ENCODE measurements around the gene EHMT1. TPM values are rescaled to one million over a fixed set of nuclear protein-coding genes. Genes with fewer than 3 reads are reported as not detected.

EHMT1 gene
- total RNA-seq, 1 donor from 2014 or later, result 71.7 TPM

- DNase-seq (ENCODE audit: low spot score in 2 of 2) (peak in 1 of 2 donors; percentile 17), FAIRE-seq (no peak)
These were observed 214.2 kb downstream of the EHMT1 start for GRCh38 chr9:137832830-137833590.

DNA sequence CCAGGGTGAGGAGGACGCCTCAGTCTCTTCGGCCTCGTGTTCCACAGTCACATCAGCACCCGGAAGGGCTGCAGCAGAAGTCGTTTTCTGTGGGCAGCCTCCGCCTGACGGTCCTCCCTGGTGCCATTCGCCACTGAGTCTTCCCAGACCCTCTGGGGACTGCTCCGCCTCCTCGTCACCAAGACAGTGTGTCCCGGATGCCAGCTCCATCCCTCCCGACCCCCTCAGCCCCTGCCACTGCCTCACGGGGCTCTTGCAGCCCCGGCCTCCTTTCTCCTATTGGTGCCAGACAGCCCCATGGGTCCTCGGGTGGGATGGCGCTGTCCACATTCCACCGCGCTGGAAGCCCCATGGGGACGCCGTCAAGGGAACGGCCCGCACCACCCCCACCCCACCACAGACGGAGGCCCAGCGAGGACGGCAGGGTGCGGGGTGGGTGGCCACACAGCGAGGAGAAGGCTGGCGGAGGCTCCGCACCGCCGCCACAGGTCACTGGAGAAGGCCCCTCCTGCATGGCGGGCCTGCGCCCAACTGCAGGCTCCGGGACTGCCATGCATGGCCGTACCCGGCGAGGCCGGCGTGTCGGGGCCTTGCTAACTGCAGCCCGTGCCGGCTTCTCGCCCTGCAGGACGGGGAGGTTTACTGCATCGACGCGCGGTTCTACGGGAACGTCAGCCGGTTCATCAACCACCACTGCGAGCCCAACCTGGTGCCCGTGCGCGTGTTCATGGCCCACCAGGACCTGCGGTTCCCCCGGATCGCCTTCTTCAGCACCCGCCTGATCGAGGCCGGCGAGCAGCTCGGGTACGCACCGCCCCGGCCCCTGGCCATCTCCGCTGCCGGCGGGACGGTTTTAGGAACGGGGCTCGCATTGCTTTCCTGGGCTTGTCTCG is 215.2 kb downstream of the EHMT1 start:
- peak in 1 of 2 donors; percentile 14 for DNase-seq (ENCODE audit: low spot score in 2 of 2)
- no peak for FAIRE-seq

- DNase-seq (ENCODE audit: low spot score in 2 of 2) (peak in 1 of 2 donors; percentile 7), FAIRE-seq (no peak)
These were observed 216.2 kb downstream of the EHMT1 start for GRCh38 chr9:137834846-137835546.

GRCh38 chr9:137836151-137836830 is 217.5 kb downstream of the EHMT1 start:
- FAIRE-seq (no peak), DNase-seq (ENCODE audit: low spot score in 2 of 2) (peak in 1 of 2 donors; percentile 4)

- DNase-seq (ENCODE audit: low spot score in 2 of 2), result no peak
- FAIRE-seq, result no peak
These were observed 218.0 kb downstream of the EHMT1 start for GRCh38 chr9:137836831-137837241.

GRCh38 chr9:137837345-137838278 is 218.8 kb downstream of the EHMT1 start:
- FAIRE-seq (no peak), DNase-seq (ENCODE audit: low spot score in 2 of 2) (no peak)

GRCh38 chr9:137838576-137838975 is 219.8 kb downstream of the EHMT1 start:
- DNase-seq (ENCODE audit: low spot score in 2 of 2), result no peak
- FAIRE-seq, result no peak

DNA sequence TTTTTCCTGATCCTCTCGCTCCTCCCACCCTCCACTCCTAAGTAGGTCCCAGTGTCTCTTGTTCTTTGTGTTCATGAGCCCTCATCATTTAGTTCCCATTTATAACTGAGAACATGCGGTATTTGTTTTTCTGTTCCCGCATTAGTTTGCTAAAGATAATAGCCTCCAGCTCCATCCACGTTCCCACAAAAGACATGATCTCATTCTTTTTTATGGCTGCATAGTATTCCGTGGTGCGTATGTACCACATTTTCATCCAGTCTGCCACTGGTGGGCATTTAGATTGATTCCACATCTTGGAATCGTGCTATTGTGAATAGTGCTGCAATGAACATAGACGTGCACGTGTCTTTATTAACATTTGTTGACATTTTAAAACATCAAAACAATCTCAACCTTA is 224.6 kb downstream of the EHMT1 start:
- FAIRE-seq (no peak), DNase-seq (ENCODE audit: low spot score in 2 of 2) (no peak)

DNA sequence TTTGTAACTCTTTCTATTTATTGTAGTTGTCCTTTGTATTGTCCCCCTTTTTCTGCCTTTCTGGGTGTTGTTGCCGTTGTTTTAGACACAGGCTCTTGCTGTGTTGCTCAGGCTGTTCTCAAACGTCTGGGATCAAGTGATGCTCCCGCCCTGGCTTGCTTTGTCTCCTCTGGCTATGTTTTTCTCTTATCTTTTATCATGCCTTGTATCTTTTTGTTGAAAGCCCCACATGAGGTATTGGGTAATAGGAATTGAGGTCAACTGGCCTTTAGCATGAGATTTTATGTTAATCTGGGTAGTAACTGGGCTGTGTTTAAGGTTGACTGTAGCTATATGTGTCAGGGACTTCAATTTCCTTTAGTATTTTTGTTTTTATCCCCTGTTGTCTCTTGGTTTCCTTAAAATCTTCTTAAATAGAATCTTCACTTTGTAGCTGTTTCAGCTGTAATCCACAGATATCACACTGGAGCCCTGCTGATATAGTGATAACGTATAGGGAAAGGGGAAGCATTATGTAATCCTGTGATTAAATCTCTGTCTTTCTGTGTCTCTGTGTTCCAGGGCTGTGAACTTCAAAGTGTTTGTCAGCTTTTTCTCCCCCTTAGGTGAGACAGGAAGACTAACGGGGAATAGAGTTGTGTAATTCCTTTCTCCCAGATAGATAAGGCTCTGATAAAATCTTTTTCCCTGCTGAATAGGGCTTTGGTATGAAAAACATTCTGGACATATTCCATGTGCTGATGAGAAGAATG is 232.9 kb downstream of the EHMT1 start:
- DNase-seq (ENCODE audit: low spot score in 2 of 2) (no peak), FAIRE-seq (no peak)

GRCh38 chr9:137853392-137853995 is 234.7 kb downstream of the EHMT1 start:
- DNase-seq (ENCODE audit: low spot score in 2 of 2) (no peak), FAIRE-seq (no peak)

DNA sequence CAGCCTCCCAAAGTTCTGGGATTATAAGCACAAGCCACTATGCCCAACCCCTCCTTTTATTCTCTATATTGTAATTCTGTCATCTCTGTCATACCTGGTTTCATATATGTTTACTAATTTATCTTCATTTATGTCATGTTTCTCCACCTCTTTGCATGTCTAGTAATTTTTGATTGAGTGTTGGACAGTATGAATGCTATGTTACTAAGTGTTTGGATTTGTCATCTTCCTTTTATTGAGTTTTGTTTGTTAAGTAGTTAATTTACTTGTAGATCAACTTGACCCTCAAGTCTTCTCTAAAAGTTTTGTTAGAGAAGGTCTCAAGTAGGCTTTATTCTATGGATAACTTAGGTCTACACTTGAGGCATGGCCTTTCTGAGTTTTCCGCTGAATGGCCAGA is 241.6 kb downstream of the EHMT1 start:
- FAIRE-seq, result no peak
- DNase-seq (ENCODE audit: low spot score in 2 of 2), result no peak

DNA sequence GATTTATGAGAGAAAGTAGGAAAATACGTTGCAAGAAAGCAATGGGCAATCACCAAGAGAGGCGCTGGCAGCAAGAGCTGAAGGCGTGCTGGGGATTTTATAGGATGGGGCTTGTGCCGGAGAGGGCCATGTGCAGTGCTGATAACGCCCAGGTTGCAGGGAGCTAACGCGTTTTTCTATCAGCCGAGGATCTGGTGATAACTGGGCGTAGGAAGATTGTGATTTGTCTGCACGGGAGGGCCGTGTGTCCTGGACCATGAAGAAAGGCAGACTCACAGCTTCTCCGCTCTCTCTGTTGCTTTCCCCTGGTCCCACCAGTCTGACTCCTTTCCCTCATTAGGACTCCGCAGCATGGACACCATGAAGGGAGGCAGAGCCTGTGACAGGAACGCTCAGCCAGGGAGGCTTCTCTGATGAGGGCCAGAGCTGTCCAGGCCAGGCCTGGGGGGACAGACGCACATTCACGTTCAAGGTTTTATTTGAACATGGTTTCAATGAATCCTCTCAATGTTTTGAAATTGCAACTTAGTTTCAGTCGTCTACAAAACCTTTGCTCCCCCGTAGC is 246.9 kb downstream of the EHMT1 start:
- no peak for FAIRE-seq
- DNase-seq (ENCODE audit: low spot score in 2 of 2), result no peak

- DNase-seq (ENCODE audit: low spot score in 2 of 2) (no peak), FAIRE-seq (no peak)
These were observed 247.7 kb downstream of the EHMT1 start for GRCh38 chr9:137866226-137867141.

GRCh38 chr9:137870432-137870831 is 251.6 kb downstream of the EHMT1 start:
- DNase-seq (ENCODE audit: low spot score in 2 of 2), result no peak
- no peak for FAIRE-seq

DNA sequence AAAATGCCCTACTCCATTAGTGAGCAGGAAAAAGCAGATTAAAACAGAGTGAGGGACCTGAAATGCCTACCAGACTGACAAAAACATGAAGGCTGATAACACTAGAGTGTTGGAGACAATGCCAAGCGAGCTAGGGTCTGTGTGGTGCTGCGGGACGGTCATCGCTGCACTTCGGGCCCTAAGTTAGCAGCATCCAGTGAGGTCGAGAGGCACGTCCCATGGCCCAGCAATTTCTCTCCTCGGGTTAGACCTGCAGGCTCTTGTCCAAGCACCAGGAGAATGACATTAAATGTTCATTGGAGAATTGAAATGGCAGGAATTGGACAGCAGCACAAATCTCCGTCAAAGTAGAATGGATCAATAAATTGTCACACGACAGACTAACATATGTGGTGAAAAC is 253.5 kb downstream of the EHMT1 start:
- DNase-seq (ENCODE audit: low spot score in 2 of 2) (no peak), FAIRE-seq (no peak)

DNA sequence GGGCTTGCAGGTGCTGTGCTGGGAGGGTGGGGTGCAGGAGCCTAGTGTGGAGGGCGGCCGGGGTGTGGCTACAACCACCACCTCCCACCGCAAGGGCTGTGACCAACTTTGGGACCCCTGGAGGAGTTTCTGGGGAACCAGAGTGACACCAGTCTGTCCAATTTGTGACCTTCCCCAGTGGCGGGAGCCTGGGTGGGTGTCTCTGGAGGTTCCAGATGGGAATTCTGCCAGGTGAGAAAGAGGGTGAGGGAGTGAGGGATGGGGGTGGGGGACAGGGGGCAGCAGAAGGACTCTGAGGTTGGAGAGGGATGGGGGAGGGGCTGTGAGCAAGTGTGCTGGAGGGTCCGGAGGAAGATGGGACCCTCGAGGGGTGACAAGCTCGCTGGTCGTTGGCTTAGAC is 254.6 kb downstream of the EHMT1 start:
- no peak for DNase-seq (ENCODE audit: low spot score in 2 of 2)
- FAIRE-seq, result no peak

DNA sequence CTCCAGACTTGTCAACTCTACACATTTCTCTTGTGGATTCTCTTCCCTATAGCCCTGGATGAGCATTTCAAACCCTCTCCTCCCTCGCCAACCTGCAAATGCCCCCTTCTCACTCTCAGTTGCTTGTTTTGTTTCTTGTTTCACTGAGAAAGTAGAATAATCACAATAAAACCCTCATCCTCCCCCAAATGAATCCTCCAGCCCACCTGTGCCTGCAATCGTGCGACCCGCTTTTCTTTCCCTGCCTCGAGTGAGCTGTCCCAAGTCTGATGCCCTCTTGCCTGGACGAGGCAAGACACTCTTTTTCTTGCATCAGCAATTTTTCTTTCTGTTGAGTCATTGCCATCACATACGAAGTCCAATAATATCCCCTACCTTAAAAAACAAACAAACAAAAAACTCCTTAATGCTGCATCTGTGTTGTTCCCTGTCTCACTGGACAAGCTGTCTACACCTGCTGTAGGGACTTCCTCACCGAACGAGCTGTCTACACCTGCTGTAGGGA is 255.1 kb downstream of the EHMT1 start:
- DNase-seq (ENCODE audit: low spot score in 2 of 2) (no peak), FAIRE-seq (no peak)

Measured in frontal cortex (tissue), 4 donors.